Liver (tissue), 9 donors: ENCODE results near the gene DOK5. TPM values are rescaled to one million over a fixed set of nuclear protein-coding genes. Genes with fewer than 3 reads are reported as not detected.

Experiments
- DNase-seq: peaks from one replicate; pipeline ENCODE4 v3.0.0-alpha.2; 2017; ENCODE audit warnings: low spot score
- H3K27ac ChIP-seq, 2 donors: one replicate each; pipeline ENCODE4 v1.7.0; 2013; ENCODE audit warnings: inconsistent platforms in 2 of 2, low read length in 2 of 2, control low read depth in 1 of 2, low read depth in 1 of 2, mild to moderate bottlenecking in 1 of 2
- H3K27me3 ChIP-seq, 4 donors: one replicate each; pipeline versions ENCODE4 v1.6.1 to v1.7.0; 2013; ENCODE audit warnings: low read length in 3 of 4, inconsistent platforms in 1 of 4, mild to moderate bottlenecking in 1 of 4, moderate library complexity in 1 of 4; ENCODE audit not compliant: control insufficient read depth in 4 of 4, insufficient read depth in 4 of 4
- H3K36me3 ChIP-seq, 4 donors: one replicate each; pipeline versions ENCODE4 v1.6.1 to v1.7.0; 2013; ENCODE audit warnings: low read length in 3 of 4, mild to moderate bottlenecking in 3 of 4, low read depth in 1 of 4, moderate library complexity in 1 of 4; ENCODE audit not compliant: control insufficient read depth in 4 of 4, insufficient read depth in 3 of 4
- H3K4me1 ChIP-seq, 4 donors: one replicate each; pipeline versions ENCODE4 v1.6.1 to v1.7.0; 2013; ENCODE audit warnings: low read length in 3 of 4, mild to moderate bottlenecking in 3 of 4, moderate library complexity in 1 of 4; ENCODE audit not compliant: control insufficient read depth in 4 of 4, insufficient read depth in 4 of 4
- H3K4me3 ChIP-seq, 3 donors: one replicate each; pipeline versions ENCODE4 v1.6.1 to v1.7.0; 2013; ENCODE audit warnings: low read length in 3 of 3, control low read depth in 1 of 3, low read depth in 1 of 3, mild to moderate bottlenecking in 1 of 3
- H3K9ac ChIP-seq, 2 donors: one replicate each; pipeline ENCODE4 v1.7.0; 2013; ENCODE audit warnings: low read length in 2 of 2, mild to moderate bottlenecking in 2 of 2, moderate library complexity in 2 of 2, control low read depth in 1 of 2, low read depth in 1 of 2
- H3K9me3 ChIP-seq, 4 donors: one replicate each; pipeline versions ENCODE4 v1.6.1 to v1.7.0; 2013; ENCODE audit warnings: low read length in 3 of 4; ENCODE audit not compliant: control insufficient read depth in 4 of 4
- ATF3 ChIP-seq: IDR thresholded peaks from 2 replicates; pipeline ENCODE4 v1.6.1; 2016; ENCODE audit warnings: antibody characterized with exemption
- CTCF ChIP-seq: fragments of 150-350 bp; IDR thresholded peaks from 2 replicates; pipeline ENCODE4 v1.5.1; 2017; ENCODE audit warnings: improper control_type of control experiment, low read depth, low read length; ENCODE audit not compliant: missing input control
- EGR1 ChIP-seq, 2 donors: IDR thresholded peaks; 2 replicates each; pipeline ENCODE4 v1.6.1; 2016 to 2018; ENCODE audit warnings: antibody characterized with exemption in 2 of 2, low read depth in 2 of 2
- FOXA1 ChIP-seq: IDR thresholded peaks from 2 replicates; pipeline ENCODE4 v1.6.1; 2016; ENCODE audit warnings: antibody characterized with exemption
- FOXA2 ChIP-seq: IDR thresholded peaks from 2 replicates; pipeline ENCODE4 v1.6.1; 2016; ENCODE audit warnings: antibody characterized with exemption
- GABPA ChIP-seq, 2 donors: IDR thresholded peaks in 1 of 2; conservative IDR thresholded peaks in 1 of 2; 2 replicates each; pipeline ENCODE4 v1.6.1; 2016; ENCODE audit warnings: antibody characterized with exemption in 2 of 2, mild to moderate bottlenecking in 1 of 2, moderate library complexity in 1 of 2
- HNF4A ChIP-seq, 2 donors: conservative IDR thresholded peaks; 2 replicates each; pipeline ENCODE4 v1.6.1; 2016; ENCODE audit warnings: antibody characterized with exemption in 2 of 2, mild to moderate bottlenecking in 2 of 2
- HNF4G ChIP-seq: IDR thresholded peaks from 2 replicates; pipeline ENCODE4 v1.6.1; 2016; ENCODE audit warnings: antibody characterized with exemption
- JUND ChIP-seq, 2 donors: IDR thresholded peaks; 2 replicates each; pipeline ENCODE4 v1.6.1; 2016; ENCODE audit warnings: antibody characterized with exemption in 2 of 2
- MAX ChIP-seq: IDR thresholded peaks from 2 replicates; pipeline ENCODE4 v1.6.1; 2016; ENCODE audit warnings: antibody characterized with exemption
- NR2F2 ChIP-seq: IDR thresholded peaks from 2 replicates; pipeline ENCODE4 v1.6.1; 2016; ENCODE audit warnings: antibody characterized with exemption
- RAD21 ChIP-seq, 2 donors: IDR thresholded peaks; 2 replicates each; pipeline ENCODE4 v1.6.1; 2016; ENCODE audit warnings: antibody characterized with exemption in 2 of 2, mild to moderate bottlenecking in 2 of 2
- REST ChIP-seq: IDR thresholded peaks from 2 replicates; pipeline ENCODE4 v1.6.1; 2016; ENCODE audit warnings: antibody characterized with exemption, mild to moderate bottlenecking
- RXRA ChIP-seq, 2 donors: IDR thresholded peaks; 2 replicates each; pipeline ENCODE4 v1.6.1; 2017 to 2018; ENCODE audit warnings: antibody characterized with exemption in 2 of 2, mild to moderate bottlenecking in 1 of 2
- SP1 ChIP-seq: IDR thresholded peaks from 2 replicates; pipeline ENCODE4 v1.6.1; 2018; ENCODE audit warnings: antibody characterized with exemption, mild to moderate bottlenecking
- TAF1 ChIP-seq: conservative IDR thresholded peaks from 2 replicates; pipeline ENCODE4 v1.6.1; 2016; ENCODE audit warnings: antibody characterized with exemption, mild to moderate bottlenecking
- YY1 ChIP-seq: IDR thresholded peaks from 2 replicates; pipeline ENCODE4 v1.6.1; 2016; ENCODE audit warnings: antibody characterized with exemption, mild to moderate bottlenecking
- ZBTB33 ChIP-seq: IDR thresholded peaks from 2 replicates; pipeline ENCODE4 v1.6.1; 2016; ENCODE audit warnings: antibody characterized with exemption
- whole genome bisulfite sequencing: extraction: QIAGEN DNeasy Blood & Tissue Kit; methylation state at CpG from one replicate; pipeline ENCODE4 v1.1.7; 2013; 5-methylcytosine and 5-hydroxymethylcytosine counted together
- polyA plus RNA-seq, 2 donors: library from polyadenylated mRNA; stranded (reverse) in 1 of 2; unstranded in 1 of 2; fragments of 200-250 nt in 1 of 2; fragments of >200 nt in 1 of 2; fragmentation: Nextera tagmentation in 1 of 2; extraction: Ambion mirVana in 1 of 2; gene quantifications; one replicate each; pipeline versions ENCODE4 v1.2.1 to v1.2.3, GENCODE V29; 2013 to 2015
- total RNA-seq, 2 donors: library from RNA; depleted of rRNA; stranded (reverse); fragments of >200 nt; gene quantifications; one replicate each; pipeline ENCODE4 v1.2.3, GENCODE V29; 2014
- donor health status: healthy.
- donor health status: healthy.
- donor health status: healthy.
- donor health status: healthy.
- donor health status: healthy.

The DOK5 gene
- total and polyA plus RNA-seq, 4 donors = 0.05 to 0.16 (median 0.09) TPM

- TF ChIP-seq HNF4A (conservative IDR thresholded peaks at IDR 0.05) = no peak
Observed at GRCh38 chr20:54565255-54565654, 89.9 kb downstream of the DOK5 start (continued).

GRCh38 chr20:54566031-54566688 is 90.8 kb downstream of the DOK5 start:
- Histone ChIP-seq H3K4me3 (no peak overlapping the region), H3K9ac (no peak overlapping the region), H3K27ac (no peak overlapping the region), H3K36me3 (no peaks in the 10 kb centered on the region), H3K4me1 (no peaks in the 10 kb centered on the region), H3K27me3 (no peaks in the 10 kb centered on the region), H3K9me3 (no peaks in the 10 kb centered on the region)
- 79% methylated on average over 5 of the region's 5 CpGs for WGBS
- no peak for TF ChIP-seq EGR1 (IDR thresholded peaks at IDR 0.05; ENCODE audit: low read depth in 2 of 2)
- no peak for TF ChIP-seq HNF4A (conservative IDR thresholded peaks at IDR 0.05)
- no peak for TF ChIP-seq TAF1
- no peak for TF ChIP-seq NR2F2
- TF ChIP-seq FOXA2 = no peak
- no peak for TF ChIP-seq GABPA (IDR thresholded peaks at IDR 0.05 in 1 of 2, conservative IDR thresholded peaks at IDR 0.05 in 1 of 2)
- TF ChIP-seq JUND (IDR thresholded peaks at IDR 0.05) = no peak
- TF ChIP-seq REST = no peak
- no peak for TF ChIP-seq ATF3
- no peak for TF ChIP-seq FOXA1
- TF ChIP-seq CTCF = no peak
- no peak for TF ChIP-seq RXRA (IDR thresholded peaks at IDR 0.05)
- TF ChIP-seq MAX = no peak
- no peak for TF ChIP-seq SP1
- TF ChIP-seq RAD21 (IDR thresholded peaks at IDR 0.05) = no peak
- DNase-seq = no peak

- H3K4me3 ChIP-seq = no peak overlapping the region
- TF ChIP-seq TAF1 = no peak
- TF ChIP-seq ATF3 = no peak
- TF ChIP-seq RAD21 (IDR thresholded peaks at IDR 0.05) = no peak
- TF ChIP-seq JUND (IDR thresholded peaks at IDR 0.05) = no peak
- no peak for TF ChIP-seq YY1
- TF ChIP-seq ZBTB33 = no peak
- TF ChIP-seq NR2F2 = no peak
- no peak for TF ChIP-seq HNF4A (conservative IDR thresholded peaks at IDR 0.05)
- no peak for TF ChIP-seq SP1
- no peak for TF ChIP-seq CTCF
- TF ChIP-seq GABPA (IDR thresholded peaks at IDR 0.05 in 1 of 2, conservative IDR thresholded peaks at IDR 0.05 in 1 of 2) = no peak
- TF ChIP-seq FOXA1 = no peak
- no peak for TF ChIP-seq HNF4G
- TF ChIP-seq FOXA2 = no peak
- no peak for TF ChIP-seq EGR1 (IDR thresholded peaks at IDR 0.05; ENCODE audit: low read depth in 2 of 2)
- no peaks in the 10 kb centered on the region for H3K36me3 ChIP-seq
- no peaks in the 10 kb centered on the region for H3K9me3 ChIP-seq
- no peaks in the 10 kb centered on the region for H3K4me1 ChIP-seq
- H3K27ac ChIP-seq = no peak overlapping the region
- WGBS = 44% methylated on average over 2 of the region's 2 CpGs
- no peak for DNase-seq
- H3K9ac ChIP-seq = no peak overlapping the region
- peaks cover 0 to 6% (median 0%) of the 10 kb centered on the region in 4 donors for H3K27me3 ChIP-seq
Observed at GRCh38 chr20:54570561-54570960, 95.2 kb downstream of the DOK5 start.
